IMR-90 (cell line): ENCODE data around the gene SLC25A33. TPM values are rescaled to one million over a fixed set of nuclear protein-coding genes. Genes with fewer than 3 reads are reported as not detected.

ENCODE experiments used
- ATAC-seq: fragments of 200-7000 bp; cut with Tn5 transposase; 2 replicates; pipeline ENCODE4 v1.9.1; 2020; ENCODE audit warnings: low read depth, mild to moderate bottlenecking, moderate library complexity
- BruUV-seq: library from RNA; stranded (reverse); fragments of 400-500 nt; replicated peaks from 2 replicates; lab custom pipeline; 2021; lab: Mats Ljungman, UMichigan
- CTCF ChIA-PET: fragments of 300-600 bp; formaldehyde crosslinking; extraction: SDS; loops from one replicate; lab custom pipeline; 2021; ENCODE audit warnings: antibody characterized with exemption; lab: Yijun Ruan, JAX
- POLR2A ChIA-PET: fragments of 300-600 bp; sonication (Branson Sonifier 250); formaldehyde crosslinking; loops from one replicate; lab custom pipeline; 2022; ENCODE audit warnings: antibody characterized with exemption; ENCODE audit not compliant: unreplicated experiment; lab: Charles Lee
- DNase-seq: peaks from one replicate; pipeline ENCODE4 v3.0.0; 2013
- H2AFZ ChIP-seq: replicated peaks from 2 replicates; pipeline ENCODE3; 2013; ENCODE audit warnings: low read length, mild to moderate bottlenecking; ENCODE audit not compliant: poor library complexity
- H2AK5ac ChIP-seq: 2 replicates; pipeline ENCODE4 v1.6.1; 2013; ENCODE audit warnings: low read depth, low read length, inconsistent platforms
- H2AK9ac ChIP-seq: replicated peaks from 2 replicates; pipeline ENCODE3; 2013; ENCODE audit warnings: mild to moderate bottlenecking, low read depth, low read length, moderate library complexity; ENCODE audit not compliant: poor library complexity
- H2BK120ac ChIP-seq: 2 replicates; pipeline ENCODE4 v1.6.1; 2013; ENCODE audit warnings: low read depth, low read length, inconsistent platforms
- H2BK15ac ChIP-seq: 3 replicates; pipeline ENCODE4 v1.6.1; 2013; ENCODE audit warnings: low read depth, low read length, inconsistent platforms
- H2BK20ac ChIP-seq: 2 replicates; pipeline ENCODE4 v1.6.1; 2013; ENCODE audit warnings: low read depth, mild to moderate bottlenecking, inconsistent platforms, low read length, moderate library complexity
- H2BK5ac ChIP-seq: 2 replicates; pipeline ENCODE4 v1.6.1; 2013; ENCODE audit warnings: mild to moderate bottlenecking, low read depth, low read length, inconsistent platforms; ENCODE audit not compliant: poor library complexity, severe bottlenecking
- H3K14ac ChIP-seq: replicated peaks from 2 replicates; pipeline ENCODE4 v1.6.1; 2013; ENCODE audit warnings: low read depth, low read length, inconsistent platforms
- H3K18ac ChIP-seq: 2 replicates; pipeline ENCODE4 v1.6.1; 2013; ENCODE audit warnings: low read depth, low read length, control low read depth
- H3K23ac ChIP-seq: 2 replicates; pipeline ENCODE4 v1.6.1; 2013; ENCODE audit warnings: low read depth, low read length, inconsistent platforms
- H3K27ac ChIP-seq: 2 replicates; pipeline ENCODE4 v1.5.1; 2013; ENCODE audit warnings: mild to moderate bottlenecking, control low read depth, low read length; ENCODE audit not compliant: insufficient read depth
- H3K27me3 ChIP-seq: 2 replicates; pipeline ENCODE4 v1.6.1; 2013; ENCODE audit warnings: low read length; ENCODE audit not compliant: control insufficient read depth, insufficient read depth
- H3K36me3 ChIP-seq: 2 replicates; pipeline ENCODE4 v1.6.1; 2013; ENCODE audit warnings: low read length, mixed read lengths; ENCODE audit not compliant: control insufficient read depth, insufficient read depth
- H3K4ac ChIP-seq: 2 replicates; pipeline ENCODE4 v1.6.1; 2013; ENCODE audit warnings: low read depth, low read length, inconsistent platforms
- H3K4me1 ChIP-seq: 2 replicates; pipeline ENCODE4 v1.6.1; 2013; ENCODE audit warnings: low read length, mixed read lengths; ENCODE audit not compliant: control insufficient read depth, insufficient read depth
- H3K4me2 ChIP-seq: 2 replicates; pipeline ENCODE4 v1.6.1; 2013; ENCODE audit warnings: low read depth, mild to moderate bottlenecking, control low read depth, low read length, moderate library complexity
- H3K4me3 ChIP-seq: 2 replicates; pipeline ENCODE4 v1.5.1; 2013; ENCODE audit warnings: low read depth, mild to moderate bottlenecking, control low read depth, low read length, moderate library complexity; ENCODE audit not compliant: insufficient read depth
- H3K56ac ChIP-seq: 2 replicates; pipeline ENCODE4 v1.6.1; 2013; ENCODE audit warnings: low read length, inconsistent platforms; ENCODE audit not compliant: insufficient read depth; ENCODE audit errors: extremely low read depth
- H3K79me1 ChIP-seq, 2 experiments: 2 replicates each; pipeline ENCODE4 v1.6.1; 2013; ENCODE audit warnings: low read length in 2 of 2, inconsistent platforms in 1 of 2, low read depth in 1 of 2
- H3K9ac ChIP-seq: 2 replicates; pipeline ENCODE4 v1.6.1; 2013; ENCODE audit warnings: low read depth, low read length, control low read depth
- H3K9me1 ChIP-seq: 2 replicates; pipeline ENCODE4 v1.6.1; 2013; ENCODE audit warnings: low read length, inconsistent platforms; ENCODE audit not compliant: insufficient read depth
- H3K9me3 ChIP-seq: 2 replicates; pipeline ENCODE4 v1.6.1; 2013; ENCODE audit warnings: low read length; ENCODE audit not compliant: control insufficient read depth, insufficient read depth
- H4K20me1 ChIP-seq: 2 replicates; pipeline ENCODE4 v1.6.1; 2013; ENCODE audit warnings: low read length, inconsistent platforms; ENCODE audit not compliant: insufficient read depth
- H4K5ac ChIP-seq: 2 replicates; pipeline ENCODE4 v1.6.1; 2013; ENCODE audit warnings: mild to moderate bottlenecking, low read depth, low read length, control low read depth
- H4K8ac ChIP-seq, 2 experiments: 2 replicates each; pipeline ENCODE4 v1.6.1; 2013; ENCODE audit warnings: low read depth in 2 of 2, low read length in 2 of 2, control low read depth in 1 of 2, inconsistent platforms in 1 of 2
- H4K91ac ChIP-seq: 2 replicates; pipeline ENCODE4 v1.6.1; 2013; ENCODE audit warnings: low read depth, low read length, inconsistent platforms; ENCODE audit not compliant: insufficient read depth
- BHLHE40 ChIP-seq: fragments of 150-350 bp; IDR thresholded peaks from 2 replicates; pipeline ENCODE4 v1.6.1; 2016; ENCODE audit warnings: mild to moderate bottlenecking, low read depth, low read length
- CEBPB ChIP-seq: IDR thresholded peaks from 2 replicates; pipeline ENCODE4 v1.6.1; 2012; ENCODE audit warnings: low read depth, low read length, improper control_type of control experiment
- CHD1 ChIP-seq: IDR thresholded peaks from 2 replicates; pipeline ENCODE4 v1.6.1; 2012; ENCODE audit warnings: low read depth, low read length, improper control_type of control experiment
- FOS ChIP-seq: fragments of 150-350 bp; IDR thresholded peaks from 2 replicates; pipeline ENCODE4 v1.6.1; 2016; ENCODE audit warnings: low read depth, low read length
- MAFK ChIP-seq: IDR thresholded peaks from 2 replicates; pipeline ENCODE4 v1.6.1; 2012; ENCODE audit warnings: low read depth, low read length, improper control_type of control experiment
- MAZ ChIP-seq: IDR thresholded peaks from 2 replicates; pipeline ENCODE4 v1.6.1; 2012; ENCODE audit warnings: low read depth, mild to moderate bottlenecking, low read length, improper control_type of control experiment, moderate library complexity, borderline replicate concordance
- MXI1 ChIP-seq: IDR thresholded peaks from 2 replicates; pipeline ENCODE4 v1.6.1; 2012; ENCODE audit warnings: low read depth, mild to moderate bottlenecking, low read length, moderate library complexity, borderline replicate concordance
- NFE2L2 ChIP-seq: fragments of 150-350 bp; IDR thresholded peaks from 2 replicates; pipeline ENCODE4 v1.6.1; 2016; ENCODE audit warnings: low read depth, mild to moderate bottlenecking, low read length
- POLR2A ChIP-seq: IDR thresholded peaks from 2 replicates; pipeline ENCODE4 v1.6.1; 2012; ENCODE audit warnings: mild to moderate bottlenecking, low read depth, low read length
- RAD21 ChIP-seq: IDR thresholded peaks from 2 replicates; pipeline ENCODE4 v1.6.1; 2012; ENCODE audit warnings: low read length, improper control_type of control experiment
- RCOR1 ChIP-seq: IDR thresholded peaks from 2 replicates; pipeline ENCODE4 v1.6.1; 2012; ENCODE audit warnings: mild to moderate bottlenecking, low read length, improper control_type of control experiment; ENCODE audit not compliant: insufficient replicate concordance
- RFX5 ChIP-seq: IDR thresholded peaks from 2 replicates; pipeline ENCODE4 v1.8.0; 2012; ENCODE audit warnings: low read depth, mild to moderate bottlenecking, low read length, moderate library complexity
- SMC3 ChIP-seq: fragments of 150-350 bp; IDR thresholded peaks from 2 replicates; pipeline ENCODE4 v1.6.1; 2016; ENCODE audit warnings: low read depth, mild to moderate bottlenecking, antibody characterized with exemption, low read length, moderate library complexity
- WGBS, 2 experiments: methylation state at CpG; one replicate each; pipeline versions ENCODE4 v1.1.5 to v1.1.7; 2013; ENCODE audit warnings: missing lambda C conversion rate in 2 of 2; ENCODE audit not compliant: insufficient read length in 1 of 2; ENCODE audit errors: extremely low coverage in 2 of 2; 5-methylcytosine and 5-hydroxymethylcytosine counted together
- dilution Hi-C: fragments of 300-500 bp; cut with HindIII; formaldehyde crosslinking; loops from one replicate; pipeline ENCODE4 v1.14.3; 2018; ENCODE audit warnings: low sequenced_read_pairs; ENCODE audit not compliant: unreplicated experiment
- in situ Hi-C: fragments of 300-500 bp; cut with MboI; formaldehyde crosslinking; loops from 3 replicates; pipeline ENCODE4 v1.14.3; 2019; ENCODE audit warnings: low sequenced_read_pairs, inconsistent platforms, mixed read lengths
- intact Hi-C: fragments of 100-400 bp; cut with micrococcal nuclease; formaldehyde crosslinking; loops from 2 replicates; pipeline ENCODE4 v1.10.0; 2022
- polyA plus RNA-seq, 3 experiments: library from polyadenylated mRNA; depleted of rRNA; stranded (reverse); fragments of >200 nt; gene quantifications; 2 replicates each; pipeline ENCODE4 v1.2.3, GENCODE V29; 2012; ENCODE audit warnings: low replicate concordance in 1 of 3
- total RNA-seq: library from RNA; depleted of rRNA; stranded (reverse); fragments of >200 nt; gene quantifications from 2 replicates; pipeline ENCODE4 v1.2.3, GENCODE V29; 2012
- TF ChIP-seq, protein P1 (sequence below): fragments of 150-350 bp; IDR thresholded peaks from 2 replicates; pipeline ENCODE4 v1.6.1; 2017; ENCODE audit warnings: mild to moderate bottlenecking, antibody characterized with exemption, low read length, low read depth
- TF ChIP-seq, protein P2 (sequence below): fragments of 150-350 bp; IDR thresholded peaks from 2 replicates; pipeline ENCODE4 v1.6.1; 2016; ENCODE audit warnings: low read depth, mild to moderate bottlenecking, low read length, moderate library complexity, borderline replicate concordance

SLC25A33 gene
- total and polyA plus RNA-seq, 2 of the 4 experiments (the other 2 are of a cell fraction), result 2.5 to 3.0 TPM

DNA sequence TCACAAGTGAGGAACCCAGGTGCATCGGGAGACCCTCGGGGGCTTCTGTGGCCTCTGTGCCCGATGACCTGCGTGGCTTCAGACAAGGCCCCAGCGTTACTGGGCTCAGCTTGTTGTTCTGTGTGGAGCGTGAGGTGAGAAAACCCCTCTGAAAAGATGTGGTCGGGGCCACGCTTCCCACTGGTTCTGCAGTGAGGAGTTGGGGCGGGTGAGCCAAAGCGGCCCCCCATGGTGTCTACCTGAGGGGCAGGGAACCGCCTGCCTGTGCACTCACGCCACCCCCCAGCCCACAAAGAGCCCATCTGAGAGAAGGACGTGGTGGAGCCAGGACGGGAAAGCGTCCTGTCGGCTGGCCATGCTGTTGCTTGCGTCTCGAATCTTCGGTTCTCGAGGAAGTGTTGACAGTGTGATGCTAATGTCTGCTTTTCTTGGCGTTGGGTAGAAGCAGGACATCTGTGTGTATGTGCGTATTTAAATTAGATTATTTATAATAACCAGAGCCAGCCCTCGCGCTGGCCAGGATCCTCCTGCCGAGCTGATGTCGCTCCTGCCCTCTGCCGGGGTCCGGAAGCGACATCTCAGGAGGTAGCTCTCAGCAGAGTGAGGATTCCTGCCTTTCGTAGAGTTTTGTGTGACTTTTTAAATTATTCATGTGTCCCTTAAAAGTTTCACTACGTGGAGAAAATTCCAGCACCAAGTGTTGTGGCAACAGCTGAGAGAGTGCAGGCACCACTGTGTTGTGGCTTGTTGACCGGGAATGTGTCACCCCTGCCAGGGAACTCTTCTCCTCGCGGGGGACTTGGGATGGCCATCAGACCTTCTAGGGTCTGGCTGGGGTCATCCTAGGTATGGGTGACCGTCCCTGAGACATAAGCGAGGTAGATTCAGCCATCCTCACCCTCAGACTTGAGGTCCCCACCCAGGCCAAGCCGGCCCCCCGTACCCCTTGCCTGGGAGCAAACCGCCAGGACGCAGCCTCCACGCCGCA lies 64.8 kb downstream of the SLC25A33 start:
- Histone ChIP-seq H4K20me1 (no peaks in the 10 kb centered on the region; the same call in 1 of the 2 replicates), H4K91ac (no peak overlapping the region), H2BK5ac (no peak overlapping the region), H4K8ac (no peak overlapping the region), H3K23ac (no peak overlapping the region), H2BK15ac (no peak overlapping the region), H3K14ac (no peak overlapping the region), H3K9ac (no peak overlapping the region), H2AFZ (no peak overlapping the region), H3K9me3 (no peaks in the 10 kb centered on the region), H3K4me3 (no peak overlapping the region), H3K4me1 (no peaks in the 10 kb centered on the region; the same call in 1 of the 2 replicates), H3K9me1 (no peaks in the 10 kb centered on the region), H2BK120ac (no peak overlapping the region), H3K27ac (no peak overlapping the region), H3K36me3 (peaks cover 23% of the 10 kb centered on the region; the same call in 1 of the 2 replicates), H3K79me1 (no peaks in the 10 kb centered on the region), H4K5ac (no peak overlapping the region), H3K4ac (no peak overlapping the region), H2AK5ac (no peak overlapping the region), H2AK9ac (no peak overlapping the region), H3K4me2 (no peak overlapping the region), H3K27me3 (no peaks in the 10 kb centered on the region), H3K56ac (no peak overlapping the region), H3K18ac (no peak overlapping the region), H2BK20ac (no peak overlapping the region)
- ATAC-seq (peak; percentile 27), DNase-seq (peak; percentile 30)
- intact Hi-C loops (no loop called here), dilution Hi-C loops (no loop called here), in situ Hi-C loops (no loop called here)
- BruUV-seq, result no TSS peak
- ChIA-PET CTCF (no interaction called here), POLR2A (no interaction called here)
- 62% methylated on average over 8 of the region's 42 CpGs; no CpG with 5 or more reads in 1 of the 2 experiments for WGBS, 2 experiments
- TF ChIP-seq NFE2L2 (no peak), CHD1 (no peak), SMC3 (no peak), RCOR1 (no peak), POLR2A (no peak), MAZ (no peak), MXI1 (no peak), CEBPB (no peak), BHLHE40 (no peak), MAFK (no peak), FOS (no peak), RFX5 (no peak), RAD21 (no peak)
- TF ChIP-seq, protein P1, sequence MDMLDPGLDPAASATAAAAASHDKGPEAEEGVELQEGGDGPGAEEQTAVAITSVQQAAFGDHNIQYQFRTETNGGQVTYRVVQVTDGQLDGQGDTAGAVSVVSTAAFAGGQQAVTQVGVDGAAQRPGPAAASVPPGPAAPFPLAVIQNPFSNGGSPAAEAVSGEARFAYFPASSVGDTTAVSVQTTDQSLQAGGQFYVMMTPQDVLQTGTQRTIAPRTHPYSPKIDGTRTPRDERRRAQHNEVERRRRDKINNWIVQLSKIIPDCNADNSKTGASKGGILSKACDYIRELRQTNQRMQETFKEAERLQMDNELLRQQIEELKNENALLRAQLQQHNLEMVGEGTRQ, result no peak
- TF ChIP-seq, protein P2, sequence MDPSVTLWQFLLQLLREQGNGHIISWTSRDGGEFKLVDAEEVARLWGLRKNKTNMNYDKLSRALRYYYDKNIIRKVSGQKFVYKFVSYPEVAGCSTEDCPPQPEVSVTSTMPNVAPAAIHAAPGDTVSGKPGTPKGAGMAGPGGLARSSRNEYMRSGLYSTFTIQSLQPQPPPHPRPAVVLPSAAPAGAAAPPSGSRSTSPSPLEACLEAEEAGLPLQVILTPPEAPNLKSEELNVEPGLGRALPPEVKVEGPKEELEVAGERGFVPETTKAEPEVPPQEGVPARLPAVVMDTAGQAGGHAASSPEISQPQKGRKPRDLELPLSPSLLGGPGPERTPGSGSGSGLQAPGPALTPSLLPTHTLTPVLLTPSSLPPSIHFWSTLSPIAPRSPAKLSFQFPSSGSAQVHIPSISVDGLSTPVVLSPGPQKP, result no peak
